ENCODE data around the gene MEF2A.

GRCh38 chr15:99542828-99543227 is 23.0 kb upstream of the MEF2A start:
- TF ChIP-seq KLF9 (tag by site-specific recombination; IDR thresholded peaks at IDR 0.05; ENCODE audit: low read depth) (no peak), SCRT2 (tag by site-specific recombination; IDR thresholded peaks at IDR 0.05) (no peak)

All from HEK293 (cell line).